IMR-90 (cell line): ENCODE measurements around the gene PCMTD2. TPM values are rescaled to one million over a fixed set of nuclear protein-coding genes. Genes with fewer than 3 reads are reported as not detected.

ENCODE experiments used
- ATAC-seq: fragments of 200-7000 bp; cut with Tn5 transposase; 2 replicates; pipeline ENCODE4 v1.9.1; 2020; ENCODE audit warnings: low read depth, mild to moderate bottlenecking, moderate library complexity
- BruUV-seq: library from RNA; stranded (reverse); fragments of 400-500 nt; replicated peaks from 2 replicates; lab custom pipeline; 2021; lab: Mats Ljungman, UMichigan
- CTCF ChIA-PET: fragments of 300-600 bp; formaldehyde crosslinking; extraction: SDS; loops from one replicate; lab custom pipeline; 2021; ENCODE audit warnings: antibody characterized with exemption; lab: Yijun Ruan, JAX
- POLR2A ChIA-PET: fragments of 300-600 bp; sonication (Branson Sonifier 250); formaldehyde crosslinking; loops from one replicate; lab custom pipeline; 2022; ENCODE audit warnings: antibody characterized with exemption; ENCODE audit not compliant: unreplicated experiment; lab: Charles Lee
- DNase-seq: peaks from one replicate; pipeline ENCODE4 v3.0.0; 2013
- H2AFZ ChIP-seq: replicated peaks from 2 replicates; pipeline ENCODE3; 2013; ENCODE audit warnings: low read length, mild to moderate bottlenecking; ENCODE audit not compliant: poor library complexity
- H2AK5ac ChIP-seq: 2 replicates; pipeline ENCODE4 v1.6.1; 2013; ENCODE audit warnings: low read depth, low read length, inconsistent platforms
- H2AK9ac ChIP-seq: replicated peaks from 2 replicates; pipeline ENCODE3; 2013; ENCODE audit warnings: mild to moderate bottlenecking, low read depth, low read length, moderate library complexity; ENCODE audit not compliant: poor library complexity
- H2BK120ac ChIP-seq: 2 replicates; pipeline ENCODE4 v1.6.1; 2013; ENCODE audit warnings: low read depth, low read length, inconsistent platforms
- H2BK15ac ChIP-seq: 3 replicates; pipeline ENCODE4 v1.6.1; 2013; ENCODE audit warnings: low read depth, low read length, inconsistent platforms
- H2BK20ac ChIP-seq: 2 replicates; pipeline ENCODE4 v1.6.1; 2013; ENCODE audit warnings: low read depth, mild to moderate bottlenecking, inconsistent platforms, low read length, moderate library complexity
- H2BK5ac ChIP-seq: 2 replicates; pipeline ENCODE4 v1.6.1; 2013; ENCODE audit warnings: mild to moderate bottlenecking, low read depth, low read length, inconsistent platforms; ENCODE audit not compliant: poor library complexity, severe bottlenecking
- H3K14ac ChIP-seq: replicated peaks from 2 replicates; pipeline ENCODE4 v1.6.1; 2013; ENCODE audit warnings: low read depth, low read length, inconsistent platforms
- H3K18ac ChIP-seq: 2 replicates; pipeline ENCODE4 v1.6.1; 2013; ENCODE audit warnings: low read depth, low read length, control low read depth
- H3K23ac ChIP-seq: 2 replicates; pipeline ENCODE4 v1.6.1; 2013; ENCODE audit warnings: low read depth, low read length, inconsistent platforms
- H3K27ac ChIP-seq: 2 replicates; pipeline ENCODE4 v1.5.1; 2013; ENCODE audit warnings: mild to moderate bottlenecking, control low read depth, low read length; ENCODE audit not compliant: insufficient read depth
- H3K27me3 ChIP-seq: 2 replicates; pipeline ENCODE4 v1.6.1; 2013; ENCODE audit warnings: low read length; ENCODE audit not compliant: control insufficient read depth, insufficient read depth
- H3K36me3 ChIP-seq: 2 replicates; pipeline ENCODE4 v1.6.1; 2013; ENCODE audit warnings: low read length, mixed read lengths; ENCODE audit not compliant: control insufficient read depth, insufficient read depth
- H3K4ac ChIP-seq: 2 replicates; pipeline ENCODE4 v1.6.1; 2013; ENCODE audit warnings: low read depth, low read length, inconsistent platforms
- H3K4me1 ChIP-seq: 2 replicates; pipeline ENCODE4 v1.6.1; 2013; ENCODE audit warnings: low read length, mixed read lengths; ENCODE audit not compliant: control insufficient read depth, insufficient read depth
- H3K4me2 ChIP-seq: 2 replicates; pipeline ENCODE4 v1.6.1; 2013; ENCODE audit warnings: low read depth, mild to moderate bottlenecking, control low read depth, low read length, moderate library complexity
- H3K4me3 ChIP-seq: 2 replicates; pipeline ENCODE4 v1.5.1; 2013; ENCODE audit warnings: low read depth, mild to moderate bottlenecking, control low read depth, low read length, moderate library complexity; ENCODE audit not compliant: insufficient read depth
- H3K56ac ChIP-seq: 2 replicates; pipeline ENCODE4 v1.6.1; 2013; ENCODE audit warnings: low read length, inconsistent platforms; ENCODE audit not compliant: insufficient read depth; ENCODE audit errors: extremely low read depth
- H3K79me1 ChIP-seq, 2 experiments: 2 replicates each; pipeline ENCODE4 v1.6.1; 2013; ENCODE audit warnings: low read length in 2 of 2, inconsistent platforms in 1 of 2, low read depth in 1 of 2
- H3K9ac ChIP-seq: 2 replicates; pipeline ENCODE4 v1.6.1; 2013; ENCODE audit warnings: low read depth, low read length, control low read depth
- H3K9me1 ChIP-seq: 2 replicates; pipeline ENCODE4 v1.6.1; 2013; ENCODE audit warnings: low read length, inconsistent platforms; ENCODE audit not compliant: insufficient read depth
- H3K9me3 ChIP-seq: 2 replicates; pipeline ENCODE4 v1.6.1; 2013; ENCODE audit warnings: low read length; ENCODE audit not compliant: control insufficient read depth, insufficient read depth
- H4K20me1 ChIP-seq: 2 replicates; pipeline ENCODE4 v1.6.1; 2013; ENCODE audit warnings: low read length, inconsistent platforms; ENCODE audit not compliant: insufficient read depth
- H4K5ac ChIP-seq: 2 replicates; pipeline ENCODE4 v1.6.1; 2013; ENCODE audit warnings: mild to moderate bottlenecking, low read depth, low read length, control low read depth
- H4K8ac ChIP-seq, 2 experiments: 2 replicates each; pipeline ENCODE4 v1.6.1; 2013; ENCODE audit warnings: low read depth in 2 of 2, low read length in 2 of 2, control low read depth in 1 of 2, inconsistent platforms in 1 of 2
- H4K91ac ChIP-seq: 2 replicates; pipeline ENCODE4 v1.6.1; 2013; ENCODE audit warnings: low read depth, low read length, inconsistent platforms; ENCODE audit not compliant: insufficient read depth
- BHLHE40 ChIP-seq: fragments of 150-350 bp; IDR thresholded peaks from 2 replicates; pipeline ENCODE4 v1.6.1; 2016; ENCODE audit warnings: mild to moderate bottlenecking, low read depth, low read length
- CEBPB ChIP-seq: IDR thresholded peaks from 2 replicates; pipeline ENCODE4 v1.6.1; 2012; ENCODE audit warnings: low read depth, low read length, improper control_type of control experiment
- FOS ChIP-seq: fragments of 150-350 bp; IDR thresholded peaks from 2 replicates; pipeline ENCODE4 v1.6.1; 2016; ENCODE audit warnings: low read depth, low read length
- MAFK ChIP-seq: IDR thresholded peaks from 2 replicates; pipeline ENCODE4 v1.6.1; 2012; ENCODE audit warnings: low read depth, low read length, improper control_type of control experiment
- MAZ ChIP-seq: IDR thresholded peaks from 2 replicates; pipeline ENCODE4 v1.6.1; 2012; ENCODE audit warnings: low read depth, mild to moderate bottlenecking, low read length, improper control_type of control experiment, moderate library complexity, borderline replicate concordance
- MXI1 ChIP-seq: IDR thresholded peaks from 2 replicates; pipeline ENCODE4 v1.6.1; 2012; ENCODE audit warnings: low read depth, mild to moderate bottlenecking, low read length, moderate library complexity, borderline replicate concordance
- NFE2L2 ChIP-seq: fragments of 150-350 bp; IDR thresholded peaks from 2 replicates; pipeline ENCODE4 v1.6.1; 2016; ENCODE audit warnings: low read depth, mild to moderate bottlenecking, low read length
- RAD21 ChIP-seq: IDR thresholded peaks from 2 replicates; pipeline ENCODE4 v1.6.1; 2012; ENCODE audit warnings: low read length, improper control_type of control experiment
- RFX5 ChIP-seq: IDR thresholded peaks from 2 replicates; pipeline ENCODE4 v1.8.0; 2012; ENCODE audit warnings: low read depth, mild to moderate bottlenecking, low read length, moderate library complexity
- SMC3 ChIP-seq: fragments of 150-350 bp; IDR thresholded peaks from 2 replicates; pipeline ENCODE4 v1.6.1; 2016; ENCODE audit warnings: low read depth, mild to moderate bottlenecking, antibody characterized with exemption, low read length, moderate library complexity
- WGBS, 2 experiments: methylation state at CpG; one replicate each; pipeline versions ENCODE4 v1.1.5 to v1.1.7; 2013; ENCODE audit warnings: missing lambda C conversion rate in 2 of 2; ENCODE audit not compliant: insufficient read length in 1 of 2; ENCODE audit errors: extremely low coverage in 2 of 2; 5-methylcytosine and 5-hydroxymethylcytosine counted together
- dilution Hi-C: fragments of 300-500 bp; cut with HindIII; formaldehyde crosslinking; loops from one replicate; pipeline ENCODE4 v1.14.3; 2018; ENCODE audit warnings: low sequenced_read_pairs; ENCODE audit not compliant: unreplicated experiment
- in situ Hi-C: fragments of 300-500 bp; cut with MboI; formaldehyde crosslinking; loops from 3 replicates; pipeline ENCODE4 v1.14.3; 2019; ENCODE audit warnings: low sequenced_read_pairs, inconsistent platforms, mixed read lengths
- intact Hi-C: fragments of 100-400 bp; cut with micrococcal nuclease; formaldehyde crosslinking; loops from 2 replicates; pipeline ENCODE4 v1.10.0; 2022
- polyA plus RNA-seq, 3 experiments: library from polyadenylated mRNA; depleted of rRNA; stranded (reverse); fragments of >200 nt; gene quantifications; 2 replicates each; pipeline ENCODE4 v1.2.3, GENCODE V29; 2012; ENCODE audit warnings: low replicate concordance in 1 of 3
- total RNA-seq: library from RNA; depleted of rRNA; stranded (reverse); fragments of >200 nt; gene quantifications from 2 replicates; pipeline ENCODE4 v1.2.3, GENCODE V29; 2012
- TF ChIP-seq, protein P1 (sequence below): conservative IDR thresholded peaks from 2 replicates; pipeline ENCODE4 v1.5.1; 2012; ENCODE audit warnings: mild to moderate bottlenecking, low read depth, low read length, improper control_type of control experiment
- TF ChIP-seq, protein P2 (sequence below): fragments of 150-350 bp; IDR thresholded peaks from 2 replicates; pipeline ENCODE4 v1.6.1; 2017; ENCODE audit warnings: mild to moderate bottlenecking, antibody characterized with exemption, low read length, low read depth

Gene PCMTD2
- total and polyA plus RNA-seq, 2 of the 4 experiments (the other 2 are of a cell fraction) = 23.6 to 28.3 TPM

GRCh38 chr20:64254571-64255360 lies 782 bp upstream of the PCMTD2 start (continued):
- no peak for TF ChIP-seq BHLHE40
- no peak for TF ChIP-seq RAD21

- 0 out of 2 replicates have a peak overlapping the region, but pooled peaks have one; percentile 69 for H4K91ac ChIP-seq
- in situ Hi-C loops (no loop called here), intact Hi-C loops (no loop called here), dilution Hi-C loops (no loop called here)
- H4K8ac ChIP-seq = peak overlapping the region; percentile 74 to 94; a peak in 3 of 4 replicates
- DNase-seq (peak; percentile 10), ATAC-seq (no peak; the same call in 1 of the 2 replicates)
- POLR2A ChIA-PET = no interaction called here
- CTCF ChIA-PET = no interaction called here
- H3K23ac ChIP-seq = peak overlapping the region; percentile 62; the same call in 1 of the 2 replicates
- H2BK120ac ChIP-seq = no peak overlapping the region
- peak overlapping the region; percentile 87 for H3K4ac ChIP-seq
- no peak overlapping the region for H3K18ac ChIP-seq
- H2AK5ac ChIP-seq = peak overlapping the region; percentile 35; the same call in 1 of the 2 replicates
- peaks cover 28 to 36% of the 10 kb centered on the region in 2 experiments for H3K79me1 ChIP-seq
- H3K4me2 ChIP-seq = peak overlapping the region; percentile 91
- H3K56ac ChIP-seq = peak overlapping the region; percentile 80; the same call in 1 of the 2 replicates
- peak overlapping the region; percentile 81 for H3K27ac ChIP-seq
- H2AFZ ChIP-seq = peak overlapping the region; percentile 100
- H3K36me3 ChIP-seq = peaks cover 3% of the 10 kb centered on the region; the same call in 1 of the 2 replicates
- H4K20me1 ChIP-seq = no peaks in the 10 kb centered on the region
- H3K4me3 ChIP-seq = peak overlapping the region; percentile 88
- peaks cover 3% of the 10 kb centered on the region; the same call in 1 of the 2 replicates for H3K9me1 ChIP-seq
- WGBS, 2 experiments = 29% methylated on average over 1 of the region's 15 CpGs; no CpG with 5 or more reads in 1 of the 2 experiments
- no peaks in the 10 kb centered on the region; the same call in 1 of the 2 replicates for H3K27me3 ChIP-seq
- H2BK5ac ChIP-seq = no peak overlapping the region
- H3K4me1 ChIP-seq = peaks cover 17% of the 10 kb centered on the region
- no peak overlapping the region for H2BK20ac ChIP-seq
- H3K9ac ChIP-seq = peak overlapping the region; percentile 96
- peak overlapping the region; percentile 96 for H3K14ac ChIP-seq
- H2AK9ac ChIP-seq = peak overlapping the region; percentile 93
- no peak overlapping the region for H2BK15ac ChIP-seq
- no peak overlapping the region for H4K5ac ChIP-seq
- H3K9me3 ChIP-seq = no peaks in the 10 kb centered on the region
- no TSS peak for BruUV-seq
- TF ChIP-seq BHLHE40 (no peak), RFX5 (no peak), SMC3 (no peak), MAZ (no peak), NFE2L2 (no peak), FOS (no peak), CEBPB (no peak), MAFK (no peak), MXI1 (no peak), RAD21 (no peak)
- TF ChIP-seq, protein P1, sequence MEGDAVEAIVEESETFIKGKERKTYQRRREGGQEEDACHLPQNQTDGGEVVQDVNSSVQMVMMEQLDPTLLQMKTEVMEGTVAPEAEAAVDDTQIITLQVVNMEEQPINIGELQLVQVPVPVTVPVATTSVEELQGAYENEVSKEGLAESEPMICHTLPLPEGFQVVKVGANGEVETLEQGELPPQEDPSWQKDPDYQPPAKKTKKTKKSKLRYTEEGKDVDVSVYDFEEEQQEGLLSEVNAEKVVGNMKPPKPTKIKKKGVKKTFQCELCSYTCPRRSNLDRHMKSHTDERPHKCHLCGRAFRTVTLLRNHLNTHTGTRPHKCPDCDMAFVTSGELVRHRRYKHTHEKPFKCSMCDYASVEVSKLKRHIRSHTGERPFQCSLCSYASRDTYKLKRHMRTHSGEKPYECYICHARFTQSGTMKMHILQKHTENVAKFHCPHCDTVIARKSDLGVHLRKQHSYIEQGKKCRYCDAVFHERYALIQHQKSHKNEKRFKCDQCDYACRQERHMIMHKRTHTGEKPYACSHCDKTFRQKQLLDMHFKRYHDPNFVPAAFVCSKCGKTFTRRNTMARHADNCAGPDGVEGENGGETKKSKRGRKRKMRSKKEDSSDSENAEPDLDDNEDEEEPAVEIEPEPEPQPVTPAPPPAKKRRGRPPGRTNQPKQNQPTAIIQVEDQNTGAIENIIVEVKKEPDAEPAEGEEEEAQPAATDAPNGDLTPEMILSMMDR = no peak
- TF ChIP-seq, protein P2, sequence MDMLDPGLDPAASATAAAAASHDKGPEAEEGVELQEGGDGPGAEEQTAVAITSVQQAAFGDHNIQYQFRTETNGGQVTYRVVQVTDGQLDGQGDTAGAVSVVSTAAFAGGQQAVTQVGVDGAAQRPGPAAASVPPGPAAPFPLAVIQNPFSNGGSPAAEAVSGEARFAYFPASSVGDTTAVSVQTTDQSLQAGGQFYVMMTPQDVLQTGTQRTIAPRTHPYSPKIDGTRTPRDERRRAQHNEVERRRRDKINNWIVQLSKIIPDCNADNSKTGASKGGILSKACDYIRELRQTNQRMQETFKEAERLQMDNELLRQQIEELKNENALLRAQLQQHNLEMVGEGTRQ = no peak
Observed at GRCh38 chr20:64256282-64256935, 861 bp downstream of the PCMTD2 start.
